LNCAP (cell line): ENCODE results near the gene PM20D1.

Source experiments
- TF ChIP-seq, protein P1 (sequence below): fragments of 450-650 bp; IDR thresholded peaks from 2 replicates; pipeline ENCODE4 v1.5.1; 2017; ENCODE audit warnings: mild to moderate bottlenecking

PM20D1 gene

DNA sequence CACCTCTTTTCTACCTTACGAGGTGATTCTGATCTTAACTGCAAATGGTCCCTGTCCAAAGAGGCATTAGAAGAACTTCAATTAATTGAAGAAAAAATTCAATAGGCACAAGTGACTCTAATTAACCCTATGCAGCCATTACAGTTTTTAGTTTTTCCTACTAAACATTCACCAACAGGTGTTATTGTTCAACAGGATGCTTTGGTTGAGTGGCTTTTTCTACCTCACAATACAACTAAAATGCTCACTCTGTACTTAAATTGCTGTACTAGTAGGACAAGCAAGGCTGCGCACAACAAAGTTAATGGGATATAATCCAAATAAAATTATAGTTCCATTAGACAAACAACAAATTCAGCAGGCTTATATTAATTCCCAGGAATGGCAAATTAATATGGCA is 11.6 kb upstream of the PM20D1 start:
- TF ChIP-seq, protein P1, sequence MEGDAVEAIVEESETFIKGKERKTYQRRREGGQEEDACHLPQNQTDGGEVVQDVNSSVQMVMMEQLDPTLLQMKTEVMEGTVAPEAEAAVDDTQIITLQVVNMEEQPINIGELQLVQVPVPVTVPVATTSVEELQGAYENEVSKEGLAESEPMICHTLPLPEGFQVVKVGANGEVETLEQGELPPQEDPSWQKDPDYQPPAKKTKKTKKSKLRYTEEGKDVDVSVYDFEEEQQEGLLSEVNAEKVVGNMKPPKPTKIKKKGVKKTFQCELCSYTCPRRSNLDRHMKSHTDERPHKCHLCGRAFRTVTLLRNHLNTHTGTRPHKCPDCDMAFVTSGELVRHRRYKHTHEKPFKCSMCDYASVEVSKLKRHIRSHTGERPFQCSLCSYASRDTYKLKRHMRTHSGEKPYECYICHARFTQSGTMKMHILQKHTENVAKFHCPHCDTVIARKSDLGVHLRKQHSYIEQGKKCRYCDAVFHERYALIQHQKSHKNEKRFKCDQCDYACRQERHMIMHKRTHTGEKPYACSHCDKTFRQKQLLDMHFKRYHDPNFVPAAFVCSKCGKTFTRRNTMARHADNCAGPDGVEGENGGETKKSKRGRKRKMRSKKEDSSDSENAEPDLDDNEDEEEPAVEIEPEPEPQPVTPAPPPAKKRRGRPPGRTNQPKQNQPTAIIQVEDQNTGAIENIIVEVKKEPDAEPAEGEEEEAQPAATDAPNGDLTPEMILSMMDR, result no peak

DNA sequence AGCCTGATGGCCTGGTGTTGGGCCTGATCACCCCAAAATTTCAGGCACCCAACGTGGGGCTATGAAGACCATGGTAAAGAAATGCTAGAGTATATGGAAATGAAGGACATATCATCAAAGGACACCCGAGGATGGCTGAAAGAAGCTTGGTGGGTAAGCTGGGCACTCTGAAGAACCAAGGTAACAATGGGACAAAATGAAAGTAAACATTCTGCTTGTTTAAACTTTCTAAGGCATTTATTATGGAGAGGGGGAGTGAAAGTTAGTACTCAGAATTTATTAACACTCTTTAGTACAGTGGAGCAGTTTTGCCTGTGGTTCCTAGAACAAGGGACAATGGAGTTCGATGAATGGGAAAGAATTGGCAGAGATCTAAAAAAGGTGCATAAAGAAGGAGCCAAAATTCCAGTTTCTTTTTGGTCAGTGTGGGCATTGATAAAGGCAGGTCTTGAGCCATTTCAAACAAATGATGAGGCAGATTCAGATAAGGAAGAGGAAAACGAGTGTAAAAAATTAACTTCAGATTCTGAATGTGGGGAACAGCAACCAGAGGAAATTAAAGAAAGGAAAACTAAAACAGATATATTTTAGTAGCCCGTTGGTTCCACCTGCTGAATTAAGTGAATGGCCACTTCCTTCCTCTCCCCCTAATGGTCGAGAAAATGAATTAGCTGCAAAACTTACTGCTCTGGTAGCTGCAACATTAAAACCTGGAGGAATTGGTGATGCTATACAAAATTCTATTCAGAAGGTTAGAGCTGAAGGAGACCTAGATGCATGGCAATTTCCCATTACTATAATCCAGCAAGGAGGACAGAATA is 8.4 kb upstream of the PM20D1 start:
- TF ChIP-seq, protein P1, result no peak

DNA sequence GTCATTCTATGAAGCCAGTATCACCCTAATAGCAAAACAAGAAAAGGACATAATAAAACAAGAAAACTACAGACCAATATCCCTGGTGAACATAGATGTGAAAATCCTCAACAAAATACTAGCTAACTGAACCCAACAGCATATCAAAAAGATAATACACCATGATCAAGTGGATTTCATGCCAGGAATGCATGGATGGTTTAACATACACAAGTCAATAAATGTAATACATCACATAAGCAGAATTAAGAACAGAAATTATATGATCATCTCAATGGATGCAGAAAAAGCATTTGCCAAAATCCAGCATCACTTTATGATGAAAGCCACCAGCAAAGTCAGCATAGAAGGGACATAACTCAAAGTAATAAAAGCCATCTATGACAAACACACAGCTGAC is 6.5 kb upstream of the PM20D1 start:
- TF ChIP-seq, protein P1, result no peak

DNA sequence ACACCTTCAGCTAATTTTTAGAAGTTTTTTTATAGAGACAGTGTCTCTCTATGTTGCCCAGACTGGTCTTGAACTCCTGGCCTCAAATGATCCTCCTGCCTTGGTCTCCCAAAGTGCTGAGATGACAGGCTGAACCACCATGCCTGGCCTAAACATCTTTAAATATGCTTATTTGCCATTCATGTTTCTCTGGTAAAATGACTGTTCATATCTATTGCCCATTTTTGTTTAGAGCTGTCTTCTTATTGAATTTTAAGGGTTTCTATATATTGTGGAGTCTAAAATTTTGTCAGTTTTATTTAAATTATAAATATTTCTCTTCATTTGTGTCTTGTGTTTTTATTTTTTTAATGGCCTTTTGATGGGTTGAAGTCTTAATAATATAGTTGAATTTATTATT is 3.0 kb upstream of the PM20D1 start:
- TF ChIP-seq, protein P1, result no peak

DNA sequence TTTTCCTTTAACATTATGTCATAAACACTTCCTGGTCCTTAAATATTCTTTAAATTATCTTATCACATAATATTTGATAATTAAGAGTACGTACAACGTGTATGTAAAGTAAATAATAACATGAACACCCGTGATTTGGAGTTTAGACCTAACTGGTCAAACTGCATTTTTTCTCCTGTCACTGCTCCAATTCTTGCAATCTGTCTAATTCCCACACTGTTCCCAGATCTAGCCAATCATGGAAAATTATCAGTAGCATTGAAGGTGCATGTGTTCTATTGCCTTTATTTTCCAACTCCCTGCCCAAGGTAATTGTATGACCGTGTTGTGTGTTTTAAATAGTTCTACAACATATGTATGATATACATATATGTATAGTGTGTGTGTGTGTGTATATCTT is 2.1 kb upstream of the PM20D1 start:
- TF ChIP-seq, protein P1, result no peak

DNA sequence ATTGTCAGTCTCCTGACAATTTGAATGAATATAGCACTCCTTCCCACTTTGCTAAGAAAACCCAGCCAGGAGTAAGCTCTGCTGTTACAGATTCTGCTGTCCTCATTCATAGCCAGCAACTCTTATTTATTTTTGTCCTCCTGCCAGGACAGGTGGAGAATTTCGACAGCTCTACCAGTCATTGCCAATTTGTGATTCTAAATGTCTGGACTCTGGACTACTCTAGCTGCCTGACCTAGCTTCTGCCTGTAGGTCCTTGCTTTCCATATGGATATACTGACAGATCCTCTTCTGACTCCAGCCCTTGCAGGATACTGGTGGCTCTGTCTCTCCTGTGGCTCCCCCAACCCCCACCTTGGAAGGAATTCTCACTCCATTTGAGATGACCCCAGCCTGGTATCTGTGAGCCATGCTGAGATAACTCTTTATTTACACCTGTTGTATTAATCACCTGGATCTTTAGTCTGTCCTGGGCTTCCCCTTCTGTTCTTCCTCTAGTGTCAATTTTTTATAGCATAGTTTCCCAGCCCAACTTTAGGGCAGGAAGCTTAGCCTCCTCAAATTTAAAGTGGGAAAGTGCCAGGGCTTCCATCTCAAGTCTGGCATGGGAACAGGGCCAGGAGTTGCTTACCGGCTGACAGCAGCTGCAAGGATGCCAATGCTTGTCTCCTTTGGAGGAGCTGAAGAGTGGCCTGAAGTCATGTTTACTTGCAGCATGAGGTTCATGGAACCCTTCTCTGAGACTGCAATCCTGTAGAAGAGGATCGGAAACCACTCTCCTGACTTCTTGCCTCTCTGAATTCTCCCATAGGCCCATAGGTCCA is 6.7 kb downstream of the PM20D1 start:
- TF ChIP-seq, protein P1, result no peak

DNA sequence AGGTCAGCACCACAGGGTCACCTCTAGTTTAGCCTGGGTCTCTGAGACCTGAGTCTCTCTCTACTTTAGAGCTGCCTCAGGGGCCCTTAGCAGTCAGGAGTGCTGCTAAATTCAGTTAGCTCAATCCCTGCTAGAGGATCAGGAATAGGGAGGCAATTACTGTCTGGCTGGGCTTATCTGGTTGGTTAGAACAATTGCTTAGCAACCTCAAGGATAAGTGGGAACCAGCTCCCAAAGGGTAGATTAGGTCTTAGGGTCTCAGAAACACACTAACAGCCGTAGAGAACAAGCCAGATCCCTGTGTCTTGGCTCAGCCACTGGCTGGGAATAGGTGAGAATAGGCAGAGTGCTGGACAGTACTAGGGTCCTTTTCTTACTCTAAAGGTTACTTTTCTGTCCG is 7.7 kb downstream of the PM20D1 start:
- TF ChIP-seq, protein P1, result no peak
